Peyer's patch (tissue), 4 donors: ENCODE data around the gene FAM120B. TPM values are rescaled to one million over a fixed set of nuclear protein-coding genes. Genes with fewer than 3 reads are reported as not detected.

Experiments
- DNase-seq, 3 donors: peaks; one replicate each; pipeline ENCODE4 v3.0.0-alpha.2; 2017 to 2019
- H3K27ac ChIP-seq, 4 donors: fragments of 200-600 bp; sonication (generic); one replicate each; pipeline ENCODE4 v1.5.1; 2016 to 2019
- H3K27me3 ChIP-seq, 2 donors: fragments of 200-600 bp; sonication (generic); one replicate each; pipeline ENCODE4 v1.5.1; 2019
- H3K36me3 ChIP-seq, 3 donors: fragments of 200-600 bp; sonication (generic); one replicate each; pipeline ENCODE4 v1.5.1; 2016 to 2019
- H3K4me1 ChIP-seq, 4 donors: fragments of 200-600 bp; sonication (generic); one replicate each; pipeline ENCODE4 v1.5.1; 2016 to 2019
- H3K4me3 ChIP-seq, 4 donors: fragments of 200-600 bp; sonication (generic); 1 replicate in 3 of 4; 2 replicates in 1 of 4; pipeline ENCODE4 v1.5.1; 2016 to 2019; ENCODE audit warnings: mild to moderate bottlenecking in 1 of 4
- H3K9me3 ChIP-seq, 4 donors: fragments of 200-600 bp; sonication (generic); one replicate each; pipeline ENCODE4 v1.5.1; 2016 to 2019; ENCODE audit warnings: mild to moderate bottlenecking in 1 of 4
- POLR2A ChIP-seq, 2 donors: fragments of 450-650 bp; IDR thresholded peaks; one replicate each; pipeline ENCODE4 v1.5.1; 2017; ENCODE audit warnings: antibody characterized with exemption in 2 of 2, mild to moderate bottlenecking in 2 of 2, moderate library complexity in 2 of 2
- total RNA-seq, 4 donors: library from RNA; depleted of rRNA; stranded (reverse); fragments of >200 nt; gene quantifications; one replicate each; pipeline ENCODE4 v1.1.0, GENCODE V29; 2016
- TF ChIP-seq, protein P1 (sequence below), 6 experiments: fragments of 450-650 bp in 4 of 6; fragments of 200-600 bp in 2 of 6; sonication (generic) in 1 of 6; IDR thresholded peaks; one replicate each; pipeline ENCODE4 v1.5.1; 2017 to 2019; ENCODE audit warnings: antibody characterized with exemption in 6 of 6, mild to moderate bottlenecking in 3 of 6, moderate library complexity in 1 of 6

FAM120B gene
- total RNA-seq, 4 donors from 2014 or later = 22.1 to 50.3 (median 38.1) TPM

- Histone ChIP-seq H3K27me3 (no peaks in the 10 kb centered on the region), H3K36me3 (no peaks in the 10 kb centered on the region), H3K9me3 (no peaks in the 10 kb centered on the region), H3K27ac (no peak overlapping the region), H3K4me3 (no peak overlapping the region), H3K4me1 (no peaks in the 10 kb centered on the region)
- TF ChIP-seq, protein P1, sequence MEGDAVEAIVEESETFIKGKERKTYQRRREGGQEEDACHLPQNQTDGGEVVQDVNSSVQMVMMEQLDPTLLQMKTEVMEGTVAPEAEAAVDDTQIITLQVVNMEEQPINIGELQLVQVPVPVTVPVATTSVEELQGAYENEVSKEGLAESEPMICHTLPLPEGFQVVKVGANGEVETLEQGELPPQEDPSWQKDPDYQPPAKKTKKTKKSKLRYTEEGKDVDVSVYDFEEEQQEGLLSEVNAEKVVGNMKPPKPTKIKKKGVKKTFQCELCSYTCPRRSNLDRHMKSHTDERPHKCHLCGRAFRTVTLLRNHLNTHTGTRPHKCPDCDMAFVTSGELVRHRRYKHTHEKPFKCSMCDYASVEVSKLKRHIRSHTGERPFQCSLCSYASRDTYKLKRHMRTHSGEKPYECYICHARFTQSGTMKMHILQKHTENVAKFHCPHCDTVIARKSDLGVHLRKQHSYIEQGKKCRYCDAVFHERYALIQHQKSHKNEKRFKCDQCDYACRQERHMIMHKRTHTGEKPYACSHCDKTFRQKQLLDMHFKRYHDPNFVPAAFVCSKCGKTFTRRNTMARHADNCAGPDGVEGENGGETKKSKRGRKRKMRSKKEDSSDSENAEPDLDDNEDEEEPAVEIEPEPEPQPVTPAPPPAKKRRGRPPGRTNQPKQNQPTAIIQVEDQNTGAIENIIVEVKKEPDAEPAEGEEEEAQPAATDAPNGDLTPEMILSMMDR (IDR thresholded peaks at IDR 0.05) = no peak
- TF ChIP-seq POLR2A (IDR thresholded peaks at IDR 0.05) = no peak
- DNase-seq = no peak
Measured at GRCh38 chr6:170381562-170381961, 75.0 kb downstream of the FAM120B start.

DNA sequence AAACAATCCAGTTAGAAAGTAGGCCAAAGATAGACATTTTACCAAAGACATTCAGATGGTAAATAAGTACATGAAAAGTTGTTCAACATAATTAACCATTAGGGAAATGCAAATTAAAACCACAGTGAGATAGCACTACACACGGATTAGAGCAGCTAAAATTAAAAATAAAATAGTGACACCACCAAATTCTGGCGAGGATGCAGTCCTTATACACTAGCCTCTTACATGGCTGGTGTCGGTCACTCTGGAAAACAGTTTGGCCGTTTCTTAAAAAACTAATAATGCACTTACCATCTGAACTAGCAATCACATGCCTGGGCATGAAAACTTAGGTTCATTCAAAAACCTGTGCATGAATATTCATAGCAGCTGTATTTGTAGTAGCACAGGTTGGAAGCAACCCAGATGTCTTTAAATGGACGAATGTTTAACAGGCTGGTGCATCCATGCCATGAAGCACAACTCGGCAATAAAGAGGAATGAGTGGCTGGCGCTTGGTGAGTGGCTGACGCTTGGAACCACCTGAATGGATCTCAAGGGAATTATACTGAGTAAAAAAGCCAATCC lies 77.0 kb downstream of the FAM120B start:
- H3K27ac ChIP-seq = no peak overlapping the region
- H3K27me3 ChIP-seq = no peaks in the 10 kb centered on the region
- DNase-seq = no peak
- H3K36me3 ChIP-seq = peaks cover 0 to 8% (median 0%) of the 10 kb centered on the region in 3 donors
- no peak overlapping the region for H3K4me3 ChIP-seq
- H3K4me1 ChIP-seq = no peaks in the 10 kb centered on the region
- TF ChIP-seq, protein P1 (IDR thresholded peaks at IDR 0.05) = no peak
- no peak for TF ChIP-seq POLR2A (IDR thresholded peaks at IDR 0.05)
- H3K9me3 ChIP-seq = no peaks in the 10 kb centered on the region

DNA sequence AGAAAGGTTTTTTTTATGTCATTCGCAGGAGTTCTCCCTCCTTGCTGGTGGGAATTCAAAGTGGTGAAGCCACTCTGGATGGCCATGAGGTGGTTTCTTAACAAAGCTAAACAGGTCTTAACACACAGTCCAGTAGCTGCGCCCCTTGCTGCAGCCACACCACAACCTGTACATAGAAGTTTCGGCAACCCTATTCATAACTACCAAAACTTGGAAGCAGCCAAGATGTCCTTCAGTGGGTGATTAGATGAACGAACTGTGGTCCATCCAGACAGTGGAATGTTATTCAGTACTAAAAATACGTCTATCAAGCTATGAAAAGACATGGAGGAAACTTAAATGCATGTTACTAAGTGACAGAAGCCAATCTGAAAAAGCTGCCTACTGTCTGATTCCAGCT lies 78.9 kb downstream of the FAM120B start:
- DNase-seq = no peak
- no peak overlapping the region for H3K27ac ChIP-seq
- H3K27me3 ChIP-seq = no peaks in the 10 kb centered on the region
- H3K36me3 ChIP-seq = peaks cover 0 to 25% (median 0%) of the 10 kb centered on the region in 3 donors
- no peak overlapping the region for H3K4me3 ChIP-seq
- no peaks in the 10 kb centered on the region for H3K4me1 ChIP-seq
- H3K9me3 ChIP-seq = no peaks in the 10 kb centered on the region
- TF ChIP-seq, protein P1 (IDR thresholded peaks at IDR 0.05) = no peak
- TF ChIP-seq POLR2A (IDR thresholded peaks at IDR 0.05) = no peak

GRCh38 chr6:170388113-170388512 lies 81.6 kb downstream of the FAM120B start:
- peaks cover 0 to 50% (median 0%) of the 10 kb centered on the region in 3 donors for H3K36me3 ChIP-seq
- no peak for DNase-seq
- no peaks in the 10 kb centered on the region for H3K4me1 ChIP-seq
- TF ChIP-seq, protein P1 (IDR thresholded peaks at IDR 0.05) = no peak
- no peak for TF ChIP-seq POLR2A (IDR thresholded peaks at IDR 0.05)
- no peak overlapping the region for H3K27ac ChIP-seq
- H3K9me3 ChIP-seq = no peaks in the 10 kb centered on the region
- no peak overlapping the region for H3K4me3 ChIP-seq
- no peaks in the 10 kb centered on the region for H3K27me3 ChIP-seq

DNA sequence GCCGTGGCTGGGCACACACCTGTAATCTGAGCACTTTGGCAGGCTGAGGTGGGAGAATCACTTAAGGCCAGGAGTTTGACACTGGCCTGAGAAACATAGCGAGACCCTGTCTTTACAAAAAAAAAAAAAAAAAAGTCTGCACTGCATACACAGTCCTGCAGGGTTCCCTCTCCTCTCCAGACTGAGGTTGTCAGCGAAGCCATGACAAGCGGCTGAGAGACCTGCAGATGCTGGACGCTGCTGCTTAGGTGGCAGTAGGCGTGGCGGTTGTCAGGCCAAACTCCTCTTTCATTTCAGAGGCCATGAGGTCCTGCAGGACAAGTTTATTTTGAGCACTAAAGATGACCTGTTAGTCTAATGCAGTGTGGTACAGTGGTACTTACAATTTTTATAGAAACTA lies 86.5 kb downstream of the FAM120B start:
- TF ChIP-seq, protein P1 (IDR thresholded peaks at IDR 0.05) = no peak
- TF ChIP-seq POLR2A (IDR thresholded peaks at IDR 0.05) = no peak
- H3K27ac ChIP-seq = no peak overlapping the region
- H3K4me3 ChIP-seq = no peak overlapping the region
- no peaks in the 10 kb centered on the region for H3K4me1 ChIP-seq
- no peaks in the 10 kb centered on the region for H3K9me3 ChIP-seq
- no peak for DNase-seq
- peaks cover 0 to 92% (median 0%) of the 10 kb centered on the region in 3 donors for H3K36me3 ChIP-seq
- no peaks in the 10 kb centered on the region for H3K27me3 ChIP-seq
